GM21717 (cell line): ENCODE measurements around the gene DHX35.
"Not testable (repeated sequence)": the region's sequence is repeated elsewhere in the genome, so short reads cannot be mapped to it uniquely, and the experiment has no call there.

Experiments
- ATAC-seq: cut with Tn5 transposase; IDR thresholded peaks from one replicate; pipeline ENCODE4 v1.9.1; 2021; ENCODE audit warnings: mild to moderate bottlenecking, moderate library complexity; ENCODE audit not compliant: unreplicated experiment

DHX35 gene

DNA sequence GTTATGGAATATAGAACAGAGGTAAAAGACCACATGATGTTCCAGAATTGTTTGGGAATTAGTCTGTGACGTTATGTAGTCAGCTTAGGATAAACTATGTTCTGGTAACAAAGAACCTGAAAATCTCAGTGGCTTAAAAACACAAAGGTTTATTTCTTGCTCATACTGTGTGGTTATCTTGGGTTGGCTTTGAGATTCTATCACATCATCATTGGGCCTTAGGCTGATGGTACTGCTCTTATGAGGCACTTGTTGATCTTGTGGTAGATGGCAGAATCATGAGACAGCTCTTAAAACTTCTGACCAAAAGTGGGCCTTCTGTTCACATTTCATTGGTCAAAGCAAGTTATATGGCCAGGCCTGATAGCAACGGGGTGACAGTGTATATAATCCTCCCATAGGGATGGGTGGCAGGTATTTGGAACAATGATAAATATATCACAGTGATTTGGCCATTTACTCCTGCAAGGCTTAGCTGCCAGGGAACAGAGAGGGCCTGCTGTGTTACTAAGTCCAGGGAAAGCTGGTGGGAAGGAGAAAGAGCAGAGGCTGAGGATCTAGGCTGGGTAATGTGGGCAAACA lies 13.5 kb downstream of the DHX35 start:
- no peak for ATAC-seq

DNA sequence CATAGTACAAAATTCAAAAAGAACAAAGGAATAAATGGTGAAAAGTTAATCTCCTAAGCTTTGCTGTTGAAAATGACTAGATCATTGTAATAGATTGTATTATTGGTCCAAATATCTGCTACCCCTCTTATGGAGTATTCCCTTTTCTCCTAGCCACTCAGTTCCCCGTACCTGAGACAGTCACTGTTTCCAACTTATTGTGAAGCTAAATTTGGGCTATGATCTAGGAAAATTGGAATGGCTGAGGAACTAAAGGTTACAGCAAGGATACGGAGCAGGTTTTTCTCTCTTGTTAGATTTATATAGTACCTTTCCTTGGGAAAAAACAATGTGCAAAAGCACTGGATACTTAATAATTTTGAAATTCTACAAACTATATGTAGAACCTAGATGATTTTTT lies 17.3 kb downstream of the DHX35 start:
- ATAC-seq, result no peak

DNA sequence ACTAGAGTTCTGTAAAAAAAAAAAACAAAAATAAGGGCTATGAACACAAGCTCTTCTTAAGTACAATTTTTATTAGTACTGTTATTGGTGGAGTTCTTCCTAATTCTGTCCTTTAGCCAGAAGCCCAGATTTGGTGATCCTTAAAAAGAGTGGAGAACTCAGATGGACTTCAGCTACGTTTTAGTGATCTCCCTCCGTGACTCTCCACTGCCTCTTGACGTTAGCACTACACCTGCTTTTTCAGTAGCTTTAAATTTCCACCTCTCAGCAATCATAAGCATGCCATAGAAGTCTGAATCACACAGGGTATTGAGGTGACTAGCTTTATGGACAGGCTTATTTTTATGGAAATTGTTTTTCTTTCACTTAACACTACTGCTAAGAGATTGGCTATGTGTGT lies 17.7 kb downstream of the DHX35 start:
- ATAC-seq, result no peak

DNA sequence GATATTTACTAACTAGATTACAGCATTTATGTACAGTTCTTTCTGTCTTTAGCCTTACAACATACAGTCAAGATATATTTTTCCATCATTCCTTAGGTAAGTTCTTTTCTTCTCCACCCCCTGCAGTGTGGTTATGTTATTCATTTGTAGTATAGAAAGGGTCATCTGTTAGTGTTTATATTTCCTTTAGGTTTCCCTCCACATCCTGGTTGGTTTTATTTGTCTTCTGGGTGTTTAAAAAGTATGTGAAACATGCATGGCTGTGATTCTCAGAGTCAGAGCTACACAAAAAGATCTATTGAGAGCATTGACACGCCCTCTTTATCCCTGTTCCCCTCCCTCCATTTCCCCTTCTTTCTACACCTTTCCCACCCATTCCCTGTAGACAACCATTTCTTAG lies 20.1 kb downstream of the DHX35 start:
- ATAC-seq, result no peak

DNA sequence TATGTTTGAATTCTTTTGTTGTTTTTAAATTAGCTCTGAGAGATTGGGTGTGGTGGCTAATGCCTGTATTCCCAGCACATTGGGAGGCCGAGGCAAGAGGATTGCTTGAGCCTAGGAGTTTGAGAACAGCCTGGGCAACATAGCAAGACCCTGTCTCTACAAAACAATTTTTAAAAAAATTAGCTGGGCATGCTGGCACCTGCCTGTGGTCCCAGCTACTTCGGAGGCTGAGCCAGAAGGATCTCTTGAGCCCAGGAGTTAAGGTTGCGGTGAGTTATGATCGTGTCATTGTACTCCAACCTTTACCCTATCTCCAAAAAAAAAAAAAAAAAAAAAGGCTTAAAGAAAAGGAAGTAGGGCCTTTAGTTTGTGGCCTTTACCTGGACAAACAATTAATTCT lies 22.9 kb downstream of the DHX35 start:
- no peak for ATAC-seq

DNA sequence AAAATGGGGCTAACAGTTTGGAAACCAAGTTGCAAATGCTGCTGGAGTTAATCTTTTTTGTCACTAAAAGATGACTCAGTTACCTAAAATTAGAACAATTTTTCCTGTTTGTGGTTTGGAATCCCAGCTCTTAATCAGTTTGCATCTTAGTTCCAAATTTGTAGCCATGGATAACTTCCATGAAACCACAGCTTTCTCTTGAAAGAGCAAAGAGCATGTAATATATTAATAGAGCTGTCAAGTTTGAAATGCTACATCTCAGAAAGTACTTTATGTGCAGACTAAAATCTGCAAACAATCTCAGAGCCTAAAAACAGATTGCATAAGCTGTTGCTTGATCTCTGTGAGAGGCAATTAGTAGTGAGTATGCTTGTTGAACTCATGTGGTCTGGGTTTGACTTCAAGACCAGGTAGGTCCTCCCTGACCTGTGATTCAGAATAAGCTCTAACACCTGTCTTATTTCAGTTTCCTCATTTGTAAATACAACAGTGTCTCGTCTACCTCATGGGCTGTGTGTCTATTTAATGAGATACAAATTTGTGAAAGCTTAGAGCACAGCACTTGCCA lies 23.5 kb downstream of the DHX35 start:
- no peak for ATAC-seq

DNA sequence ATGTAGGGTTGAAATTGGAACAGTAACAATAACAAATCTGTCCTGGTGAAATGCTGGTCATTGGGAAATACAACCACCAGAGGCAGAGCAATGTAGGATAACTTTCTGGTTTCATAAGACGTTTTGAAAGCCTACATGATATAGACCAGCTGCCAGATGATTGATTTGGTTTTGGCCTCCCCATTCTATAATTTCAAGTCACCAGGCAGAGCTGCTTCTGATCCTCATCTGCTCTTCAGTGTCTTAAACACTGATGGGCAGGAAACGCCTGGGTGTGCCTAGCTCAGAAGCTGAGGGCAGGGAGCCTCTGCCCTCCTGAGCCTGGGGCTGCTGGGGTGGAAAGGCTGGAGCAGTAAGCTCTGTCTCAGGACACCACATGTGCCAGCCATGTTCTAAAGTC lies 24.5 kb downstream of the DHX35 start:
- ATAC-seq, result no peak

DNA sequence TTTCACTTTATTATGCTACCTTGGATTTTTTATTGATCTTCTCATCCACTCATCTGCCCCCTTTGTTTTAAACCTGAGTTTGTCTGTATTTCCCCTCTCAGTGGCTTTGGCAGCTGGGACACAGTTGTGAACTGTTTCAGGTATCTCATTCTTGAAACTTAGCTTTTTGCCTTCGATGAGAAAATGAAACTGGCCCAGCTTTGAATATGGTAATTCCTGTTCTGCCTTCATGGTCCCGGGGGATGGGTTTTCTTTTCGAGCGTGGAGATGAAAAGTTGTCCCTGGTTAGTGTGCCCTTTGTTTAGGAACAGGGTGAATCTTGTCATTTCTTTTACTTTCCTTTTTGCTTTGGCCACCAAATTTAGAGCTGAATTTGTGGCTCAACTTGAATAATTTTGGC lies 25.6 kb downstream of the DHX35 start:
- peak; percentile 72 for ATAC-seq

DNA sequence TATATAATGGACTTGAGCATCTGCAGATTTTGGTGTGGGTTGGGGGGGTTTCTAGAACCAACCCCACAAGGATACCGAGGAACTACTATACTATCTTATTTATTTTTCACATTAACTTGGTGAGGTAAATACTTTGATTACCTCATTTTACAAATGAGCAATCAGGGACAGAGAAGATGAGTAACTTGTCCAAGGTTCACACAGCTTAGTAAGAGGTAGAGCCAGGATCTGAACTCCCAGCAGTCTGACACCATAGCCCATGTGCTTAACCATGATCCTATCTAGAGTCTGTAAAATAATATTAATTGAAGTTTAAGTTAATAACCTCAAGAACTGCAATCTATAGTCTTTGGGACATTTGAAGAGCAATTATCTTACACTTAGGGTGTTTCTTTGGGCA lies 28.6 kb downstream of the DHX35 start:
- no peak for ATAC-seq

DNA sequence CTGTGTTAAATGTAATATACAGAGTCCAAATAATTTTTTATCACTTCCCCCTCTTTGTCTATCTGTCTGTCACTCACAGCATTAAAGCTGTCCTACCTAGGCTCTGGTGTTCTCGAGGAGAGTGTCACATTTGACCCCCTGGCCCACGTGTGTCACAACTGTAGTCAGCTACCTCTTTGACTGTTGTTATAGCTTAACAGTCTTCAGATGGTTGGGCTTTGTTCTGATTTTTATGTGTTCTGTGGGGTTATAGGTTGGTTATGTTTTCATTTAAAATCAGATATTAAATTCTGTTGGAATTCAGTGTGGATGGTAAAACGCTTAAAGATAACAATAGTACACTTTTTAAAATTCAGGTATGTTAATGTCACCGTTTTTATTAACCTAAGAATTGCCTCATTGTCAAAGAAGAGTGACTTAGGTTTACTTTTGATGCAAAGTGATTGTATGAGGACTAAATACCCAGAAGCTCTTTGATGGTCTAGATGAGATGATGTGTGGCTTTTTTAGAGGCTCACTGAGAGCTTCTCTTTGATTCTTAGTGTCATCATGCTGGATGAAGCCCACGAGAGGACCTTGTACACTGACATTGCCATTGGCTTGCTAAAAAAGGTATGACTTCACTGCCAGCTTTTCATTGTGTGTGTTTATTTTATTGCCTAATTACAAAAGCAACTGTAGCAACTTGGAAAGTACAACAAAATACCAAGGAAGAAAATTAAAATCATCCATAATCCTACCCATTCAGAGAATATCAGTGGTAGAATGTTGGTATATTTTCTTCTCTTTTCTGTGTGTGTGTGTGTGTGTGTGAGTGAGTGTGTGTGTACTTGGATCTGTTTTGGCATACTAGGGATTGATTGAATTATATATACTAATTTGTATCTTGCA lies 29.9 kb downstream of the DHX35 start:
- no peak for ATAC-seq

DNA sequence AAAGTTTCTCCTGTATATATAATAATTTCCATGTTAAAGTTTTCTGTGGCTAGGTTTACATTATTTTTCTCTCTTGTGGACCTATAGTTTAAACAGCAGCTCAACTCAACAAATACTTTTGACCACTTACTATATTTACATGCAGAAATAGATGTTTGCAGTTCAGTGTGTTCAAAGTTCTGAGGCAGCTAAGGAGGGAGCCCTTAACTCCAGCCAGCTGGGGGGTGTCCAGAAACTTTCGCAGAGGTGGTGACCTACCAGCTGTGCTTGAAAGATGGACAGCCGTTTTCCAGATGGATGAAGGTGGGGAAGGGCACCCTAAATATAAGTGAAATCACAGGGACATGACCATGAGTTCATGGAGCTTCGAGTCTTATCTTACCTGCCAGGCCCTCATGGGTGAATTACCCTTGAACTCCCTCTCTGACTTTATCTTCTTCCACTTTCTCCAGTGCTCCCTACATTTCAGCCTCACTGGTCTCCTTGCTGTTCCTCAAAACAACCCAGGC lies 33.4 kb downstream of the DHX35 start:
- ATAC-seq, result no peak

DNA sequence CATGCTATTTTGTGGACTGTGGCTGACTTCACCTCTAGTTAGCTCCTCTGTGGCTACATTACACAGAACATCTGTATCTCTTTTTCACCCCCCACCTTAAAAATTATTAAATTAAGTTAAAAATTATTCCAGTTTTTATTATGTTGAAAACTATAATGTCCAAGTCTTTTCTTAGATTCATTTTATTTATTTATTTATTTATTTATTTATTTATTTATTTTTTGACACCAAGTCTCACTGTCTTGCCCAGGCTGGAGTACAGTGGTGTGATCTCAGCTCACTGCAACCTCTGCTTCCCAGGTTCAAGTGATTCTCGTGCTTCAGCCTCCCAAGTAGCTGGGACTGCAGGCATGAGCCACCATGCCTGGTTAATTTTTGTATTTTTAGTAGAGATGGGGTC lies 34.7 kb downstream of the DHX35 start:
- not testable (repeated sequence) for ATAC-seq

DNA sequence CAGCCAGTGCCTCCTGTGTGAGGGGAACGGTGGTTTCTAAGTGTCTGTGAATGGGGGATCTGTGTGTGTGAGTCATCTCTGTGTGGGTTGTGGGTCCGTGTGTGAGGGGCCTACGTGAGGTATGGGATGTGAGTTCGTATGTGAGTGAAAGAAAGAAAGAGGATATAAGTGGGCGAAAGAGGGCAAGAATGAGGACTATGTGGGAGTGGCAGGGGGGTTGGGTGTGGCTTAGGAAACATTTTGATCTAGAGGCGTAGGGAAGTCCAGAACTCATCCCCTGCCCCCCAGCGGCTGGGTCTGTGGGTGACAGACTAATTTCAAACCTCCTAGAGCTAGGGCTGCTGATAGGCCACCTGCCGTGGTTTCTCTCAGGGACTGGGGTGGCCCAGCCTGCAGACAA lies 35.5 kb downstream of the DHX35 start:
- ATAC-seq, result peak; percentile 87

DNA sequence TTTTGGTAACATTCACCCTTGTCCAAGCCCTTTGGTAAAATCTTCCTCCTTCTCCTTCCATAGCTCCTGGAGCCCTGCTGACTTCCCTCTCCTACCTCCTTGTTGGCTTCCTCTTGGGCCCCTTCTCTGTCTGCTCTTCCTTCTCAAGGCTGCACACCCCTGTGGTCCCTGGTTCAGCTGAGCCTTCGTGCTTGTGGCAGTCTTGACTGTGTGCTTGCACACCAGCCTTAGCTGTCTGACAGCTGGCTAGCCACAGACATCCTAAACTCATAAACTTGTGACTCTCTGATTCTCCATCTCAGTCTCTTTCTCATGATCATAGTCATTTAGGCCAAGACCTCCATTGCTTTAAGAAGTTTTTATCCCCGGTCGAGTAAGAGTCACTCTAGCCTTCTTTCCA lies 37.1 kb downstream of the DHX35 start:
- no peak for ATAC-seq

DNA sequence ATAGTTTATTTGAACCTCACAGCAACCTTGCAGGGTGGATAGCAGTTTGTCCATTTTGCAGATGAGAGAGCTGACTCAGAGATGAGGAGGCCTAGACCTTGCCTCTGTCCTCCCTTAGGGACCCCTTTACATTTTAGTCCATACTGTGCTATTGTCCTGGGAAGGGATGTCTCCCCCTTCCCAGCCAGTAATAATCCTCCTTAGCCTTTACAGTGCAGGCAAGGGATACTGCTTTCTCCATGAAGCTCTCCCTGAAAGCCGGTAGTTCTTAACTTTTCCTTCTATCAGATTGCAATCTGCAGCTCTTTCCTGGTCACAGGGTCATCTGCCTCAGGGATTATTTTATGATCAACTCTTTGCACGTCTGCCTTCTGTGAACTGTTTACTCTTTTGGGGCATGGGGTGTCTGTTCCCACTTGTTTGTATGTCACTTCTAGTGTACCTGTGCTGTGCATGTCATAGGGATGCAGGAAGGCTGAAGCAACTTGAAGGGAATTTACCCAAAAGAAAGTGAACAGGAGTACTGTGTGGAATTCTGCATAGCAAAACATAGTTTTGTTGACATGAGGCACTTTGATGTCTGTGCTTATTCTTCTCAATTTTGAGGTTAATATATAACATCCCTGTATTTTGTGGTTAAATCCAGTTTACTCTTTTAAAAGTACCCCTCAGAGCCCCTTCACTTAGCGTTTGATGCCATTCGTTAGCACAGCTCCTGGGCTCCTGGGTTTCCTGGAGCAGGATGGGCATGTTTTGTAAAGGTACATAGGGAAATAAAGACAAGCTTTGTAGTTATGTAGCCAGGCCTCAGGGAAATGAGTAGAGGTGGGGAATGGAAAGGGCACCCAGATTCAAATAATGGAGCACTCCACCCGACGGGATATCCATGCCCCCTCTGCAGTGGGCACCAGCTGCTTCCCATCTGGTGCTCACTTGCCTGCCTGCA lies 38.1 kb downstream of the DHX35 start:
- no peak for ATAC-seq

DNA sequence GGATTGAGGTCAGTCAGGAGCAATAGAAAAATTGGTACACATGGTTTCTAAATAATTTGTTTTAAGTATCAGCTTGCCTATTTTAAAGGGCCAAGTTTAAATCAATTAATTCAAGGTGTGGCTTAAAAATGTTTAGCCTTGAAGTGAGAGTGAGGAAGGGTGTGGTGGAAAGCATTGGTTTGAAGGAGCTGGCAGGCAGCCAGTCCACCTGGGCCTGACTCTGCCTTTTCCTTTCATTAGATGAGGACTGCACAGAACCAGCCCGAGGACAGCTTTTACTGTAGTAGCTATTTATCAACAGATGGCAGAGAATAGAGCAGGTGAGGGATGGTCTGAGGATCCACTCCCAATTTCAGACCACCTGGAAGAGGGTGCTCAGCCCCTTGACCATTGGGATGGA lies 42.4 kb downstream of the DHX35 start:
- ATAC-seq, result no peak

DNA sequence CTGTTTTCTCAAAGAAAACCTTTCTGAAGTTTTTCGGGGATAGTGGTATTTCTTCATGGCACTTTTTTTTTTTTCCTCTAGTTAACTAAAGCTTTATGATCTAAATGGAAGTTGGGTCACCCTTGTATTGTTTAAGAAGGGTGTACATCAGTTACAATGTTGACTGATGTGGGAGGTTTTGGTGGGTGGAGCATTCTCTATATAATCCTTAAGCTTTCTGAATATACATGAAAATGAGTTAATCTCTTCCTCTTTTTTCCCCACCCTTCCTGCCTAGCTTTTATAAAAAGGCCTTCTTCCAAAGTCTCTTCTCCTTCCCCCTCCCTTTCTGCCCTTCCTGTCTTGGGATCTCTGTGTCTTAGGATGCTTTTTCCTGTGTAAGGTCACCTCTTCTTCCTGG lies 47.2 kb downstream of the DHX35 start:
- ATAC-seq, result no peak

DNA sequence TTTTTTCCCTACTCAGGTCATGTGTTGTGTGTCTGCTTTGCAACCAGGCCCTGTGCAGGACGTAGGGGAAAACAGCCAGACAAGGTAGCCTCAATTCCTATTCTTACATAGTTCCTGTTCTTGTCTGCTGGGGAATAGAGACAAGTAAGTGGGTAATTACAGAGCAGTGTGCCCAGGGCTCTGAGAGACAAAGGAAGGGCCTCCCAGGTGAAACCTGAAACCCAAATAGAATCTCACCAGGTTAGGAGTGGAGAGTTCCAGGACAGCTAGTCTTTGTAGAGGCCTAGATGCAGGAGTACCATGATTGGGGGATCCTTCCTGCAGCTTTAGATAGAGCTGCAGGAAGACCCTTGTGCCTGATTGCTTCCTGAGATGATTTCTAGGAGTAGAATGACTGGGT lies 48.4 kb downstream of the DHX35 start:
- no peak for ATAC-seq

DNA sequence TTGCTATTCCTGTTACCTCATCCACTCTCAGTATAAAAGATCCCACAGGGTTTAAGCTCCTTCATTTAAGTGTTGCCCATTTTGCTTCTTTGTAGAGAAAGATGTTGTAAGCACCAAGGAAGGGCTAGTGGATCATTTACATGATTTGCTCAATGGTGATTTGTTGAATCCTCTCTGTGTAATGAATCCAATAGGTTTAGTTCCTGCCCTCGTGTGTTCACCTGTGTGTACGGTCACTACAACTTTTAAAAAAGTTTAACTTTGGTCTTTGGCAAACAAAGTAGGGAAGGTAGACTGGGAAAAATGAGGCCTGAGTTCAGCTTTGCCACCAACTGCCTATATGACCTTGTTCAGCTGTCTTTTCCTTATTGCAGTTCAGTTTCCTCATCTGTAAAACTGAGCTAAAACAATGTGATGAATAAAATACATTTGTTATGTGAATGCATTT lies 51.5 kb downstream of the DHX35 start:
- no peak for ATAC-seq

DNA sequence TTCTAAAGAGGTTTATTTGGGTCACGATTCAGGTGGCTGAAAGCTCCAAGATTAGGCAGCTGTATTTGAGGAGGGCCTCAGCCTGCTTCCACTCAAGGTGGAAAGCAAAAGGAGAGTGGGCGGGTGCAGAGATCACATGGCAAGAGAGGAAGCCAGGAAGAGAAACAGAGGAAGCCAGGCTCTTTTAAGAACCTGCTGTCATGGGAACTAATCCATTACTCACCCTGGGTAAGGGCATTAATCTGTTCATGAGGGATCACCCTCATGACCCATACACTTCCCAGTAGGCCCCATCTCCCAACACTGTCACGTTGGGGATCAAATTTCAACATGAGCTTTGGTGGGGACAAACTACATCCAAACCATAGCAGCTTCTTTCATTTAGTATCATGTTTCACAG lies 53.9 kb downstream of the DHX35 start:
- no peak for ATAC-seq

DNA sequence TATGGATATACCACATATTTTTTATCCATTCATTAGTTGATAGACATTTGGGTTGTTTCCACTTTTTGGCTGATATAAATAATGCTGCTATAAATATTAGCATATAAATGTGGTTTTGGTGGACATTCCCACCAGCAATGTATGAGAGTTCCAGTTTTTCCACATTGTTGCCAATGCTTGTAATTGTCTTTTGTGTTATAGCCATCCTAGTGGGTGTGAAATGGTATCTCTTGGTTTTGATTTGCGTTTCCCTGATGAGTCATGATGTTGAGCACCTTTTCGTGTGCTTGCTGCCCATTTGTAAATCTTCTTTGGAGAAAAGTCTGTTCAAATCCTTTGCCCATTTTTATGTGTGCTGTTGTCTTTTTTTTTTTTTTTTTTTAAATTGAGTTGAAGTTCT lies 54.4 kb downstream of the DHX35 start:
- ATAC-seq, result no peak
